ENCODE measurements around the gene LARGE1. TPM values are rescaled to one million over a fixed set of nuclear protein-coding genes. Genes with fewer than 3 reads are reported as not detected.

The LARGE1 gene
- total and polyA plus RNA-seq, 2 of the 4 experiments (the other 2 are of a cell fraction), result 6.2 to 12.4 TPM

GRCh38 chr22:33302049-33302545, 618.2 kb downstream of the LARGE1 start:
- in situ Hi-C loops (cut with MboI; ENCODE audit: low sequenced_read_pairs), result loop anchor here (5.0 to 10.0 kb wide), 3 partner anchors 275 to 1853 kb away; no protein-coding TSS in a partner anchor

More at GRCh38 chr22:33302049-33302545, 618.2 kb downstream of the LARGE1 start:
- Histone ChIP-seq H3K9me1 (ENCODE audit: insufficient read depth, low read length) (no peaks in the 10 kb centered on the region), H4K20me1 (ENCODE audit: insufficient read depth, low read length) (no peaks in the 10 kb centered on the region; the same call in 1 of the 2 replicates), H2BK5ac (ENCODE audit: low read depth, low read length, poor library complexity, severe bottlenecking) (no peak overlapping the region), H3K4ac (ENCODE audit: low read depth, low read length) (no peak overlapping the region), H4K5ac (ENCODE audit: low read depth, low read length) (no peak overlapping the region), H4K91ac (ENCODE audit: insufficient read depth, low read depth, low read length) (no peak overlapping the region), H3K79me1 (ENCODE audit: low read depth in 1 of 2, low read length in 2 of 2) (no peaks in the 10 kb centered on the region), H3K4me1 (ENCODE audit: control insufficient read depth, insufficient read depth, low read length) (no peaks in the 10 kb centered on the region), H3K4me2 (ENCODE audit: low read depth, low read length) (no peak overlapping the region), H3K9ac (ENCODE audit: low read depth, low read length) (no peak overlapping the region), H3K27me3 (ENCODE audit: control insufficient read depth, insufficient read depth, low read length) (no peaks in the 10 kb centered on the region), H2AK9ac (replicated peaks; ENCODE audit: low read depth, low read length, poor library complexity) (no peak overlapping the region), H2AK5ac (ENCODE audit: low read depth, low read length) (no peak overlapping the region), H4K8ac (ENCODE audit: low read depth in 2 of 2, low read length in 2 of 2) (no peak overlapping the region), H3K18ac (ENCODE audit: low read depth, low read length) (no peak overlapping the region), H3K36me3 (ENCODE audit: control insufficient read depth, insufficient read depth, low read length) (peaks cover 2% of the 10 kb centered on the region; the same call in 1 of the 2 replicates), H3K56ac (ENCODE audit: extremely low read depth, insufficient read depth, low read length) (no peak overlapping the region), H3K14ac (replicated peaks; ENCODE audit: low read depth, low read length) (no peak overlapping the region), H3K9me3 (ENCODE audit: control insufficient read depth, insufficient read depth, low read length) (no peaks in the 10 kb centered on the region), H2BK120ac (ENCODE audit: low read depth, low read length) (no peak overlapping the region), H2BK20ac (ENCODE audit: low read depth, low read length) (no peak overlapping the region), H2AFZ (replicated peaks; ENCODE audit: low read length, poor library complexity) (peak overlapping the region; percentile 74), H2BK15ac (ENCODE audit: low read depth, low read length) (no peak overlapping the region), H3K23ac (ENCODE audit: low read depth, low read length) (no peak overlapping the region), H3K27ac (ENCODE audit: insufficient read depth, low read length) (no peak overlapping the region), H3K4me3 (ENCODE audit: insufficient read depth, low read depth, low read length) (no peak overlapping the region)
- dilution Hi-C loops (cut with HindIII; ENCODE audit: low sequenced_read_pairs, unreplicated experiment) (no loop called here), intact Hi-C loops (cut with micrococcal nuclease) (loop anchor here (1.0 to 5.0 kb wide), 7 partner anchors 165 to 1848 kb away; no protein-coding TSS in a partner anchor)
- DNase-seq, result peak; percentile 60
- TF ChIP-seq RAD21 (IDR thresholded peaks at IDR 0.05; ENCODE audit: low read length), result peak; percentile 99
- TF ChIP-seq CEBPB (IDR thresholded peaks at IDR 0.05; ENCODE audit: low read depth, low read length), result no peak
- no peak for TF ChIP-seq ELK1 (IDR thresholded peaks at IDR 0.05; ENCODE audit: borderline replicate concordance, low read depth, low read length)
- no peak for TF ChIP-seq RCOR1 (IDR thresholded peaks at IDR 0.05; ENCODE audit: insufficient replicate concordance, low read length)
- TF ChIP-seq POLR2A (IDR thresholded peaks at IDR 0.05; ENCODE audit: low read depth, low read length), result peak; percentile 65
- peak; percentile 95 for TF ChIP-seq SMC3 (IDR thresholded peaks at IDR 0.05; ENCODE audit: low read depth, low read length)
- no peak for TF ChIP-seq MXI1 (IDR thresholded peaks at IDR 0.05; ENCODE audit: borderline replicate concordance, low read depth, low read length)
- peak; percentile 96 for TF ChIP-seq CTCF (conservative IDR thresholded peaks at IDR 0.05; ENCODE audit: low read depth, low read length)
- TF ChIP-seq RFX5 (IDR thresholded peaks at IDR 0.05; ENCODE audit: low read depth, low read length), result no peak
- TF ChIP-seq BHLHE40 (IDR thresholded peaks at IDR 0.05; ENCODE audit: low read depth, low read length), result no peak
- no peak for TF ChIP-seq NFE2L2 (IDR thresholded peaks at IDR 0.05; ENCODE audit: low read depth, low read length)
- no peak for TF ChIP-seq MAFK (IDR thresholded peaks at IDR 0.05; ENCODE audit: low read depth, low read length)
- no peak for TF ChIP-seq CHD1 (IDR thresholded peaks at IDR 0.05; ENCODE audit: low read depth, low read length)
- TF ChIP-seq FOS (IDR thresholded peaks at IDR 0.05; ENCODE audit: low read depth, low read length), result no peak
- TF ChIP-seq USF2 (IDR thresholded peaks at IDR 0.05; ENCODE audit: low read depth, low read length), result no peak
- TF ChIP-seq MAZ (IDR thresholded peaks at IDR 0.05; ENCODE audit: borderline replicate concordance, low read depth, low read length), result no peak; the same call in 1 of the 2 replicates
- 36% methylated on average over 4 of the region's 10 CpGs; no CpG with 5 or more reads in 1 of the 2 experiments for WGBS, 2 experiments (ENCODE audit: extremely low coverage in 2 of 2, insufficient read length in 1 of 2)
- no TSS peak for BruUV-seq (replicated peaks)
- POLR2A ChIA-PET (ENCODE audit: unreplicated experiment), result no interaction called here
- CTCF ChIA-PET, result interaction anchor here (0.6 to 0.9 kb wide), 9 partner anchors 9 to 1849 kb away, joined by 3 to 6 read pairs (median 3); no protein-coding TSS in a partner anchor
- ATAC-seq (ENCODE audit: low read depth), result peak; percentile 99

All from IMR-90 (cell line).